Stimulated activated CD4-positive, alpha-beta T cell treated with anti-CD3 and anti-CD28 coated beads, Interleukin-4, amount 100 ng/mL, for 48 hours (primary cell): ENCODE results near the gene FRMD4A.

Source experiments
- DNase-seq, 2 donors: peaks; one replicate each; pipeline ENCODE4 v3.0.0-alpha.2; 2020; ENCODE audit warnings: low read depth in 2 of 2

Gene FRMD4A

DNA sequence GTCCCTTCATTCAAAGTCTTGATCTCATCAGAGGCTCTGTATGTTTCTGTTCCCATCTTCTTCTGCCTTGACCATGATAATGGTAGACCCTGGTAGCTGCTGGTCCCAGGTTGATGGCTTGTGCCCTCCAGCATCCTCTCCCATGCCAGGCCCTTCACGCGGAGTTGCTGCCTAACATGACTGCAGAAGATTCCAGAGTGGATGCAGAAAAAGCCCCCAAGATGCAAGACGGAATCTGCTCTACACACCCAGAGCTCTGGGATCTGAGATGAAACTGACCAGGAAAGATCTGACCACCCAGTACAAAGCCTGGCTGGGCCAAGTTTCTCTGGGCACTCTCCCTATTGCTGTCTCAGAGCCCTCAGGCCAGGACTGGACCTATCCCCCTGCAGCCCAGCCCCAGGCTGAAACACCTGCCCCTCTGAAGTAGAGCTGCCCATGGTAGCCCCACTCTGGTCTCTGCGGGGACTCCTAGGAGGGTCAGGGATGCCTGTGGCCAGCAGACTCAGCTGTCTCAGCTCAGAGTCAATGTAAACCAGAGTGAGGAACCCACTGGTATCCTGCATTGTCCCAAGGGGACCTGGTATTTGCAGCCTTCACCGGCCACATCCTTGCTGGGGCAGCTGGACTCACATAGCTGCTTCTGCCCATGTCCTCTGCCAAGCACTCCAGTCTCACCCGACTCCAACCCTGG lies 9.5 kb upstream of the FRMD4A start:
- no peak for DNase-seq

DNA sequence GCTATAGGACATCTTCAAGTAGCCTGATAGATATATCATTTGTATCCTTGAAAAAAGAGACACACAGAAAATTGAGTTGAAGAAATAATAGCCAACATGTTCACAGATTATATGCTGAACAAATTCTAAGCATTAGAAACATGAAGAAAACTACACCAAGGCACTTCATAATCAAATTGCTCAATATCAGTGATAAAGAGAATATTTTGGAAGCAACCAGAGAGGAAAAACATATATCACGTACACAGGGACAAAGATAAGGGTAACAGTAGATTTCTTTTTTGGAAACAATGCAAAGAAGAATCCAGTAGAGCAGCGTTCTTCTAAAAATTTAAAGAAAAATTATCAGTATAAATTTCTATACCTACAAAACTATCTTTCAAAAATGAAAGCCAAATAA lies 6.0 kb upstream of the FRMD4A start:
- no peak for DNase-seq

DNA sequence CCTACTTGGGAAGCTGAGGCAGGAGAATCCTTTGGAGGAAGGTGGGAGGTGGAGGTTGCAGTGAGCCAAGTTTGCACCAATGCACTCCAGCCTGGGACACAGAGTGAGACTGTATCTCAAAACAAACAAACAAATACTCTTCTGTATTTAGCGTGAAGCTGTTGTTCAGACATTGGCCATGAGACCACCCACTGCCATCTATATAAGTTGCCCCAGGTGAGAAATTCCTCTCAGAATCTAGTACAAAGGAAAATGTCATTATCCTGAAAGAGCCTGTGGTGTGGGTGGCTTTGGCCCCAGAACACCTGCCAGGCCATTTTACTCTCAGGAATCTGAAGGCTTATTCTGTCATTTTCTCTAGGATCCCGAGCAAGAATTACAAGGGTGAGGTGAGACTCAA lies 4.0 kb upstream of the FRMD4A start:
- DNase-seq: no peak

DNA sequence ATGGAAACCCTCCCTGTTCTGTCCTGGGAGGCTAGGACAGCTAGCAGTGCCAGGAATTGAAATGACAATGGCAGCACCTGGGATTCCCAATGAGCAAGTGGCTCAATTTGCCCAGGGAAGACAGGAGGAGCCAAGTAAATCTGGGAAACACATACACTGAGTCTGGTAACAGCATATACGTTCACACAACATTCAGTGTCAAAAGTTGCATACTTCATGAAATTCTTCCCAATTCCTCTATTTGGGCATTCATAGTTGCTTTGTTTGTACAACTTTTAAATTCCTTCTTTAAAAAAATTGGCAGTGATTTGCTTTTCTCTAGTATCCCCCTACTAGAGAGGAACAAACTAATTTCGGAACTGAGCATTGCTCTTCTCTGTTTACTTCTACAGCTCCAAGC lies 2.9 kb upstream of the FRMD4A start:
- DNase-seq: no peak

DNA sequence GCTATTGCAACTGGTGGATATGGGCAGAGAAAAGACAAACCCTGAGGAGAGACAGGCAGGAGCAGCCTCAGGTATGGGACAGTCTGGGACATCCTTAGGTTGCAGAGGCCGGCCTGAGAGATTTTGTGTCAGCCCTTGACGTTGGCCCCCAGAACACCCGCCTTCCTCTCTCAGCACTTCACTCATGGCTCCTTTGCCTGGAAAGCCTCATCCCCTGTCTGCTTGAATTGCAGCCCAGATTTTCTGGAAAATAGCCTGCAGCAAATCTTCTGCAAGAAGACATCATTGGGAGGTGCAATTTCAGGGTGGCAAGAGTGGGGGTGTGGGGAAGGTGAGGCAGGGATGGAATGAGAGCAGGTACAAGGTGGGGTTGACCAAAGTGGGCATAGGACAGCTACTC lies 2.2 kb upstream of the FRMD4A start:
- DNase-seq: no peak

DNA sequence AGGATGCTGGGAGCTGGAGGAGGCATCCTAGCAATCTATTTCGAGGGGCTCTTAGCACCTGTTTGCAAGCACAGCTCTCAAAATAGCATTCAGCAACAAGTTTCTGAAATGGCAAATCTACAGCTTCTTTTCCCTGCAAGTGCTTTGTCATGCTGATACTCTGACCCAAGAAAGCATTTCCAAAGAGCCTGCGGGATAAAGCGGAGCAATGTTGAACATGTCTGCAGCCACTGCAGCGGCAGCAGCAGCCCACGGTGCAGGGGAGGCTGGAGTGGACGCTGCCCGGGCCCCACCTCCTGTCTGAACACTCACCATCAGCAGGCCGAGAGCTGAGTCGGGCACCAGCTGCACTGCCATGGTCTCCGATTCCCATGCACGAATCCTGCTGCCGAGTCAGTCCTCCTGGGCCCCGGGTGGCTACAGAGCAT lies 964 bp downstream of the FRMD4A start:
- DNase-seq: no peak

DNA sequence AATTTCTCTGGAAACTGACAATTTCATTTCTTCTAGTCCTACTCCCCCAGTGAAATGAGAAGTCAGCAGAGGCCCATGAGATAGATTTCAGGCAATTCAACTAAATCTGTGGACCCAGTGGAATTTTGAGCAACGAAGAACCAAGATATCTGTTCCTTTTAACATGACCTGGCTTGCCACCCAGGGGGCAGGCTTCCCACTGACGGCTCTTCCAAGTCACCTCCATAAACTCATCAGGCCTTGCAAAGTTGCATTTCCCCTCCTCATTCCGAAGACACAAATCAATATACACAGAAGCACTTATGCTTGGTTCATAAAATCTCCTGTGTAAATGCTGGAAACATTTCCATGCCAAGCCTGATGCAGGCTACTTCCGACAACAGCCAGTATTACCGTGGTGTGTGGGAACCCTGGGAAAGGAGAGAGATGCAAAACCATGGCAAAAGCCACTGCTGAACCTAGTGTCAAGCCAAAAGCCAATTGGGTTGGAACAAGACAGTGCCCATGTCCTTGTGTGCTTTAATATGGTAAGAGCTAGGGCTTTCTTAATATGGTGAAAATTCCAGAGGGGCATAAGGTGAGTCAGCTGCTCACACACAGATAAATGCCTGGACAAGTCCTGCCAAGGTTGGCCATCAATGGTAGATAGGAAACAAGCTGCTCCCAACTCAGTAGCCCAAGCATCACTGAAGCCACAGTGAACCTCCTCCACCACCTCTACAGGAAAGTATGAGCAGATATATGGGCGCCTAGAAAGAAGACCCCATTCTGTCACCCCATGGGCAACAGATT lies 1.6 kb downstream of the FRMD4A start:
- DNase-seq: no peak

DNA sequence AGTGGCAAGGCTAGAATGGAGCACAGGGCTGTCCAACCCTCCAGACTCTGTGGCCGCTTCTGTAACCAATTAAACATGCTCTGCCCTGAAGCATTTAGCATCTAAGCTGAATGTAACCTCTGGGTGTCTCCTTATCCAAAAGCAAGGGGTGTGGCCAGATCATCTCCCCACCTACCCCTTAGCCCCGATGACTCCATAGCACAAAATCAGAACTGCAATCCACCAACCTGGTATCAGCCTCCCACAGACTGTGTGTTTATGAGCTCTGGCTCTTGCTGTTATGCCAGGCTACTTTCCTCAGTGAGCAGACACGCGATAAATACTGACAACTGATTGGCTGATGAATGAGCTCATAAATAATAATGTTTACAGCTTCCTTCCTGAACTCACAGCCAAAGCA lies 3.2 kb downstream of the FRMD4A start:
- no peak for DNase-seq

DNA sequence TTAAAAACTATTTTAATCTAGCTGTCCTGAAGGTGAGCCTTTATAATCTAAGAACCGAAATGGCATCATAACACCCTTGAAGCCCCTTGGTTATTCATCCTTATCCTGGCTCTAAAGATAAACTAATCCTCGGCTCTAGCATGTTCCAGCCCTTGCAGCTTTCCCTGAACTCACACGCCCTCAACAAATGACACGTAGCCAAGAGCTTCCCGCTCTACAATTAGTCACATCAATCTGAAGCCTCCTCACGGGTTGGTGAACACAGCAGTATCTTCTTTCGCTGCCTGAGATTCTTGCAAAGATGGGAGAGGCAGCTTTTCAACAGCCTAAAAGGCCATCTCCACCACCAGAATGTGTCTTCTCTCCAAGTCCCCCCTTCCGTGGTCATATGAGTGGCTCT lies 4.1 kb downstream of the FRMD4A start:
- no peak for DNase-seq

DNA sequence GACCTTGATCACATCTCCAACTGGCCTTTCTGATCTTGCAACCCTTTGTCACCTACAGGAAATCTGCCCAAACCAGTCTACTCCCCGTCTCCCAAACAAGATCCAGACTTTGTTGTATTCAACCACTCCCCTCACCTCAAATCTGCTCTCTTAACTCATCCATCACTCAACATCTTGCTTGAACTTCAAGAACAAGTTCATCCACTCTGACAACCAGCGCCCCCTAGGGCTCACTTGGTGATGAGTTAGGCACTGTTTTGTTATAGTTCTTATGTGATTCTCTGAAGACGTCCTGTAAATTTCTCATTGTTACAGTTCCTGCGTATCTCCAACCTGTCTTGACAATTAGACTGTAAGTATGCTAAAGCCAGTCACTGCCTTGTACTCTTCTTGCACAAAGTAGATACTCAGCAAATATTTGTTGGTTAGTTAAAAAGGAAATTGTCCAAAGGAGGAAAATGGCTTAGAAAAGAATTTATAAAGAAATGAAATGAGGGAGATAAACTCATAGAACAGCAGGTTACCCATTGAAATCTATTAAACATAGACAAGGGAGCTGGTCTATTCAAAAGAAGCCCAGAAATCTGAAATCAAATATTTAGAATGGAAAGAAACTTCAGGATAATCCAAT lies 5.3 kb downstream of the FRMD4A start:
- DNase-seq: peak; percentile 53 to 71

DNA sequence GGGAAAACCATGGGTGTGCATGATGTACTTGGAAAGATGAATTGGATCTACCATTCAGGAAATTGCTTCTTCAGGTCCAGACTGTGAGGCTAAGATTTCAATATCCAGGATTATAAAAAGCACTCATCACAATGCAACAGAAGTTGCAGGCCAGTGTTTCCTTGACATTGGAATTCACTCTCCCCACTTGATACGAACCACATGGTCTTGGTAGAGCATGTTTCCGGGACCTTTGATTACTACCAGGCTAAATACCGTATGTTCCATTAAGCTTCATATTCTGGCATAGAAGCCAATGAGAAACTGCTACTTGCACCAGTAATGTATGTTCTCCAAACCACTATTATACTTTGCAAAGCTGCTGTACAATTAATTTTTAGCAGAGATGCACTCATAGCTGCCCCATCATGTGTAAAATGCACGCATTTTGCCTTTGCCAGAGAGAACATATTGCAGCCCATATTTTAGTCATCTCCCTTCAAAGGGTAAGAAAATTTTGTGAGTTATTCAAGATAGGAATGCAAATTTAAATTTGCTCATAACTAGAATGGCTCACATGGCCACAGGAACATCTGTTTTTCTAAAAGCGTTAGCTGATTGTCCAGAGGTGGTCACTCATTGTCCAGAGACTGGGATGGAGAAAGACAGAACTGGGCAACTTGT lies 8.1 kb downstream of the FRMD4A start:
- no peak for DNase-seq

DNA sequence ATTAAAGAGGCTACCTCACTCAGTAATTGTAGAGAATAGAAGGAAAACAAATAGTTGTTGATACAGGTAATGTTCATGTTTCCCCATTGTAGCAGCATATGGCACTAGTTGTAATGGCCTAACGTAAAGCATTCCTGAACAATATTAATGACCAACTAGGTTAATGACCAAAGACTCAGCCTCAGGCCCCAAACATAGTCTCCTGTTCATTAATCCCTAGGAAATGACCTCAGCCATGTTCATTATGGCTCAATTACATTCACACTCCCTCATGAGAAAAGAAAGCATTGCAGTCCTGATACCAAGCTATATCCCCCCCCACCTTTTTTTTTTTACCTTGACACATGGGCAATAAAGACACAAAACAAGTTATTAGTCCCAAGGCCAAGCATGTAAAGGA lies 12.7 kb downstream of the FRMD4A start:
- DNase-seq: no peak

DNA sequence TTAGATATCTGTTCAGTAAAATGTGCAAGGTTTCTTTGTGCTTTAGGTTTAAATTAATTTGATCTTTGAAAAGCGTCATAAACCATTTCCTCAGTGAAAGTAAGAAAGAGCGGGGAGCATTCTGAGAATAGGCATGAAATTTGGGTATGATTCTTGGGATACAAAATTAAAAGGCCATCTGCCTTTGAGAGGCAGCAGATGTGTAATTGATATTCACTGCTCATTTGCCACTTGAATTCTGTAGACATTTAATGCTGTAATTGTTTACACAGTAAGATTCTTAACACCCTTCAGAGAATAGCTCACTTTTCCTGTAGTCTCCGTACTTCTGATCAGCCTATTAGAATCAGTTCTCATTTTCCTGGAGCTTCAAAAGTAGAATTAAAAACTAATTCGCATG lies 18.7 kb downstream of the FRMD4A start:
- DNase-seq: no peak

DNA sequence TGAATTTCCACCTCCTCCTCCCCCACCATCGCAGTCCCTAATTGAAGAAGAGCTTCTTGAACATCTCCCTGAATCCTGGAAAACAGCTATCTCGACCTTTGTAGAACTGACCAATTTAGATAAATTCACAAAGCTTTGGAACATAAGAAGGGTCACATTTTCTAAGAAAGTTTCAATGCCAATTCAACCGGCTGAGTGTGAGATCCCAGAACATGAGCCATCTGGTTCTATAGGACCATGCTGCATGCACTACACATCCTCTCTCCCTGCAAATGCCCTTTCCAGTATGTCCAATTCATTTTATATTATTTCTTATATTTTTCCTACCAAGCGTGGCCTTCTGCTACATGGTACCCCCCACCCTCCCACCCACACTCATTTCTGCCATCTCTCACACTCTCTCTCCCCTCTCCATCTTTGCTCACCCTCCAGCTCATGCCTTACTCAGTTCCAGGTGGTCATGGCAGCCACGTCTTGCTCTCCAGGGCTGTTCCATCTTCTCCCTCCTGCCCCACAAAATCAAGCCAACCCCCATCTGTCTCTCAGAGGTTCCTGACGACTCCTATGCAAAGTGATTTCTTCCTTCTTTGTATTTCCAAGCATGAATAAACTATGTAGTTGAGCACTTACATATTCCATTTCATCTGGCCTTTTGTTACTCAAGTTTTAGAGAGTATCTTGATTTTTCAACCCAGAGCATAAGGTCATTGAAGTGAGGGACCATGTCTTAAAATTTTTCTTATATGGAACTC lies 19.3 kb downstream of the FRMD4A start:
- no peak for DNase-seq

DNA sequence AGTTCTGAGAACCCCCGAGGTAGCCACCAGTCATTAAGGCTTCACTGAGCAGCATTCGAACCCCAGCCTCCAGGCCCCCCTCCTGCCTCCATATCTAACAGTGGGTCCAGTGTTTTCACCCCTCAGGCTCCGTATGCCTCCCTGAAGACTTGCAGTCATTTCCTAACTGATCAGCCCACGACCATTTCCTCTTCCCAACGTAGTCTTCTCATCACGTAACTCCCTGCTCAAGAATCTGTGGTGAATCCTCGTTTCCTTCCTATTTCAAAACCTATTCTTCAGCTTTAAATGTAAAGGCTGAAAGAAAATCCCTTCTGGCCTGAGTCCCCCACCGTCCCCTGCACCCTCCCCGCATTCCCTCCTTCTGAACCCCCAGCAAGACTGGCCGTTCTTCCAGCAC lies 21.1 kb downstream of the FRMD4A start:
- no peak for DNase-seq

DNA sequence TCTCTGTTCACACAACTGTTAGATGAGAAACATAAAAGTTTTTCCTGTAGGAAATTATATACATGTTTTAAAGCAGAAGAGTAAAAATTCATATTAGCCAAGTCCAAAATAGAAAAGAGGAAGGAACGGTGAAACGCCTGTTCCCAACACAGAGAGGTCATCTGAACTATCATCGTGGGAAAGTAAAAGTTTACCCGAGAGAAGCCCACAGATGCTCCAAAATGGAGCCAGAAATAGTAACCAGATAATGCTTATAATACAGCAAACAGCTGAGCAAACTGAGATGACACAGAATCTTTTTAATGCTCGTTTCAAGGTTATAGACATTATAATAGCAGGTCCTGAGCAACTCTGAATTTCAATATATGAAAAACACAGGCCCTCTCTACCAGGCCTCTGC lies 24.5 kb downstream of the FRMD4A start:
- DNase-seq: no peak

DNA sequence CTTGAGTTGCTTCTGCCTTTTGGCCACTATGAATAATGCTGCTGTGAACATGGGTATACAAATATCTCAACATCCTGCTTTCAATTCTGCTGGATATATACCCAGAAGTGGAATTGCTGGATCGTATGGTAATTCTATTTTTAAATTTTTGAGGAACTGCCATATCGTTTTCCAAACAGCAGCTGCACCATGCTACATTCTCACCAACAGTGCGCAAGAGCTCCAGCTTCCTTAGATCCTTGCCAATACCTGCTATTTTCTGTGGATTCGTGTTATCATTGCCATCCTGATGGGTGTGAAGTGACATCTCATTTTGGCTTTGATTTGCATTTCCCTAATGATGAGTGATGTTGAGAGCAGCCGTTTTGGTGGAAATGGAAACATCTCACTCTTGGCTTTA lies 26.7 kb downstream of the FRMD4A start:
- no peak for DNase-seq

DNA sequence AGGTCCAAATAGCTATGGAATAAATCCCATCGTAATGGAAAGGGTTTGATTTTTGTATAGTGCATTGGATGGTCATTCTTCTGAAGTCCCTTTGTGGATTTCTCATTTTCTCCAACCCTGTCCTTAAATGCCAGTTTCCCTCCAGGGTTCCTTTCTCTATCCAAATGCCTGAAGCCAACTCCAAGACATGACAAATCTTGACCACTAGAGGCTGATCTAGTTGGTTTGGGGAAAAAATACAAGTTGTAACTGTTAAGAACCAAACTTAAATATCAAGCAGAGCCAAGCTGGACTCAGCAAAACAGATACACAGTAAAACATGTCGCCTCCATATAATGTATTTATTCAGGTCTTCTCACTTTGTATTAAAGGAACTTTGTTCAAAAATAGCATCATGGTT lies 28.7 kb downstream of the FRMD4A start:
- no peak for DNase-seq

DNA sequence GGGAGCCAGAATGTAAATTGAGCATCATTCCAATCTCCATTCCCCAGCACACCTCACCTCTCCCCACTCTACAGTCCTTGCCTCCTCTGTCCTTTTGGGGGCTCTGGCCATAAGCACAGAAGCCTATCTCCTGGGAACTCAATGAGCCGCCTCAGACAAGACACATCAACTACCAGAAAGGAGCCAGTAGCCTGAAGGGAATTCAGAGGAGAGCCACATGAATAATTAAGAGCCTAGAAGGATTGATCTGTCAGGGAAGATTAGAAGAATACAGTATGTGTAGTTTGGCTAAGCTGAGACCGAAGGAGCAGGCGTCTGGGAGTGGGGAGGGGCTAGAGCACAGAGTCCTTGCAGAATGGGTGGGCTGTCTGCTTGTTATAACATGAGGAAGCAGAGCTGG lies 31.2 kb downstream of the FRMD4A start:
- no peak for DNase-seq

DNA sequence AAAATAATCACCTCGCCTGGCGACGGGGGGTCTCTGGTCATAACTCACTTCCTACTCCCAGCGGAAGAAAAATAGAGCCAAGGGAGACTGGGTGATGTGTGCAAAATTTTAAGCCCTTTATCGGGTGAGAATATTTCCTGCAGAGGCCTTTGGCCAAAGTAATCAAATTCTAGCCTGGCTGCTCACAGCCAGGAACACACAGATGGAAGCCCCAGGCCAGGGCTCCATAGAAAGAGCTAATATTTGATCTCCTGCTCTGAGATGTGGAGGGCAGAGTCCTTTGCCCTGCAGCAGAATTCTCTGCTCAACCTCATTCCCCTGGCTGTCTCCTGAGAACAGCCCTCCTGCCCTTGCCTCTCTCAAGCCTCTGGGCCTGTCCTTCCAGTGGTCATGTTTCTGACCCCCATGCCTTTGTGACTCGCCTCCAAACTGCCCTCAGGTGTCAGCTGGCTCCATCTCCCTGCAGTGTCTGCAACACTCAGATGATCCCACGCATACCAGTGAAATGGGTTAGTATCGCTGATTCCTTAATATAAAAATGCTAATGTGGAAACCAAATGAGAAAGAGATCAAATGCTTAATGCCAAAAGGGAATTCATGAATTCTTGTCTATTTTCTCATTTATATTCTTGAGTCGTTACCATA lies 34.5 kb downstream of the FRMD4A start:
- no peak for DNase-seq

DNA sequence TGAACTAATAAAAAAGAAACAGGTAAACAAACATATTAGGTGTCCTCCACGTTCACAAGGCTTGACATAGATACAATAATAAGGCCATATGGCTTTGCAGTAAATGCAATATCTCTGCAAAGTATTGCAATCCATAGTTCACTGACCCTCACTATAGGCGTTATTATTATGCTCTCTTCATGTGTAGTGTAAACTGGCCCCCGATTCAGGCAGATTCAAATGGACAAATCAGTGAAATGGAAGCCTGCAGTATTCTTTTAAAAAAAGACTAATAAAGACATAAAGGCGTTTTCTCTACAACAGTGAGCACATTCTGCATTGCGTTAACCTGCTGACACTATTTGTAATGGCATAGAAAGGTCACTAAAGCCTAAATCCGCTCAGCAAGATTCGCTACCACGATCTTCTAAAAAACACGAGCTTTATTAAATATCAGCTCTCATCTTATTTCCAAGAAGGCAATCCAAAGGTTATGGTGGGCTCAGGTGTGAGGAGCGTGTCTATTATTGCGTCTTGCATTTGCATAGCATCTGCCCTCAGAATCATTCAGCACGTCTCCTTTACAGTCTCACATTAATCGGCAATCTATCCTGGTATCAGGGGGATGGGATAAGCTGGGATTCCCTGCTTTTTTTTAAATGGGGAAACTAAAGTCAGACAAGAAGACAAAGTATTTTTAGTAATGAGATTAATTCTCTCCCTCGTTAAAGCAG lies 36.2 kb downstream of the FRMD4A start:
- no peak for DNase-seq
